ENCODE measurements around the gene UNKL.
A peak's percentile ranks its signal among the peaks of the same experiment; 100 is the strongest.

Gene UNKL

GRCh38 chr16:1367486-1368174 is 46.9 kb downstream of the UNKL start:
- no peaks in the 10 kb centered on the region for H3K27me3 Mint-ChIP-seq
- H3K9me3 Mint-ChIP-seq (ENCODE audit: low read depth): no peaks in the 10 kb centered on the region
- no peaks in the 10 kb centered on the region for H3K36me3 Mint-ChIP-seq
- no peak overlapping the region for H3K4me3 Mint-ChIP-seq
- H3K4me1 Mint-ChIP-seq (ENCODE audit: low read depth): peaks cover 2% of the 10 kb centered on the region
- no peak overlapping the region for H3K27ac Mint-ChIP-seq

GRCh38 chr16:1366712-1367299 is 47.7 kb downstream of the UNKL start:
- H3K27ac Mint-ChIP-seq: no peak overlapping the region
- H3K27me3 Mint-ChIP-seq: no peaks in the 10 kb centered on the region
- H3K36me3 Mint-ChIP-seq: no peaks in the 10 kb centered on the region
- H3K4me1 Mint-ChIP-seq (ENCODE audit: low read depth): peaks cover 2% of the 10 kb centered on the region
- no peak overlapping the region for H3K4me3 Mint-ChIP-seq
- H3K9me3 Mint-ChIP-seq (ENCODE audit: low read depth): no peaks in the 10 kb centered on the region

GRCh38 chr16:1366060-1366711 is 48.3 kb downstream of the UNKL start:
- Mint-ChIP-seq H3K9me3 (ENCODE audit: low read depth) (no peaks in the 10 kb centered on the region), H3K27ac (no peak overlapping the region), H3K4me1 (ENCODE audit: low read depth) (peaks cover 2% of the 10 kb centered on the region), H3K36me3 (no peaks in the 10 kb centered on the region), H3K4me3 (no peak overlapping the region), H3K27me3 (no peaks in the 10 kb centered on the region)

DNA sequence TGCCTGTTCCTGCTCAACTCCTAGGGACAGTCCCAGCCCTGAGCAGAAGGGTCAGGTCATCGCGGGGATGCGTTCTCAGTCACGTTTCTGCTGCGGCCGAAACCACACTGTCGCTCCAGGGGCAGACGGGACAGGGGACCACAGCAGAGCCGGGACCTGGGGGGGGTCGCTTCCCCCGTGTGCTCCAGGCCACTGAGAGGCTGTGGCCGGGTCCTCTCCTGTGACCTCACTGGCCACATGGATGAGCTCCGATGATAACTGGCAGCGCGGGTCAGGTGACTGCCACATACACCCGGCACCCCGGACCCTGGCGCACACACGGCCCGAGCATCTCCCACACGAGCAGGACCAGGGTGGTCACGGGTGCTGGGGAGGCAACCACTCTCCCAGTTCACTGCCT is 50.0 kb downstream of the UNKL start:
- no peak overlapping the region for H3K4me3 Mint-ChIP-seq
- no peaks in the 10 kb centered on the region for H3K9me3 Mint-ChIP-seq (ENCODE audit: low read depth)
- H3K27me3 Mint-ChIP-seq: no peaks in the 10 kb centered on the region
- H3K4me1 Mint-ChIP-seq (ENCODE audit: low read depth): peaks cover 2% of the 10 kb centered on the region
- H3K27ac Mint-ChIP-seq: no peak overlapping the region
- no peaks in the 10 kb centered on the region for H3K36me3 Mint-ChIP-seq

DNA sequence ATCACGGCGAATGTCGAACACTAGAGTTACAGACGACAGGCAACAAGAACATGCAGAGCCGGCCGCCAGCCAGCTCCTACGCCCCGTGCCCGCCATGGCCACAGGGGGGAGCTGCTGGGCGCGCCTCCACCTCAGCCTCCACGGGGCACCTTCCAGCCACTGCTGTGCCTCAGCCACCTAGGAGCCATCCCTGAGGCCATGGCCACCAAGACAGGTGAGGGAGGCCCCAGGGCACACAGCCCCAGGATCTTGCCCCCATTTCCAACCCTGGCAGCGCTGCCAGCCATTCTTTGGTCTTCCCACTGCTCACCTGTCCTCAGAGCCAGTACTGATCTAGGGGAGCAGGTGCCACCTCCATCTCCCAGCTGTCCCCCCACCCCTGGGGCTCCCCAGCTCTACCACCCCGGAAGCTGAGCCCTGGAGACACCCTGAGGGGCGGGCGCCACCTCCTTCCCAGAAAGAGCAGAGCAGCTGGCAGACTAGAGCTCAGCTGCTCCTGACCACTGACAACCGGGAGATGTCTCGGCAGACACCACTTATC is 50.9 kb downstream of the UNKL start:
- peaks cover 2% of the 10 kb centered on the region for H3K4me1 Mint-ChIP-seq (ENCODE audit: low read depth)
- H3K27ac Mint-ChIP-seq: peak overlapping the region; percentile 16
- no peaks in the 10 kb centered on the region for H3K36me3 Mint-ChIP-seq
- H3K27me3 Mint-ChIP-seq: no peaks in the 10 kb centered on the region
- no peak overlapping the region for H3K4me3 Mint-ChIP-seq
- no peaks in the 10 kb centered on the region for H3K9me3 Mint-ChIP-seq (ENCODE audit: low read depth)

- Mint-ChIP-seq H3K27ac (no peak overlapping the region), H3K9me3 (ENCODE audit: low read depth) (no peaks in the 10 kb centered on the region), H3K27me3 (no peaks in the 10 kb centered on the region), H3K36me3 (no peaks in the 10 kb centered on the region), H3K4me3 (no peak overlapping the region), H3K4me1 (ENCODE audit: low read depth) (peaks cover 2% of the 10 kb centered on the region)
Observed at GRCh38 chr16:1362807-1363206, 51.7 kb downstream of the UNKL start.

GRCh38 chr16:1361685-1362360 is 52.7 kb downstream of the UNKL start:
- Mint-ChIP-seq H3K27ac (no peak overlapping the region), H3K36me3 (no peaks in the 10 kb centered on the region), H3K4me1 (ENCODE audit: low read depth) (peaks cover 2% of the 10 kb centered on the region), H3K27me3 (no peaks in the 10 kb centered on the region), H3K4me3 (no peak overlapping the region), H3K9me3 (ENCODE audit: low read depth) (no peaks in the 10 kb centered on the region)

DNA sequence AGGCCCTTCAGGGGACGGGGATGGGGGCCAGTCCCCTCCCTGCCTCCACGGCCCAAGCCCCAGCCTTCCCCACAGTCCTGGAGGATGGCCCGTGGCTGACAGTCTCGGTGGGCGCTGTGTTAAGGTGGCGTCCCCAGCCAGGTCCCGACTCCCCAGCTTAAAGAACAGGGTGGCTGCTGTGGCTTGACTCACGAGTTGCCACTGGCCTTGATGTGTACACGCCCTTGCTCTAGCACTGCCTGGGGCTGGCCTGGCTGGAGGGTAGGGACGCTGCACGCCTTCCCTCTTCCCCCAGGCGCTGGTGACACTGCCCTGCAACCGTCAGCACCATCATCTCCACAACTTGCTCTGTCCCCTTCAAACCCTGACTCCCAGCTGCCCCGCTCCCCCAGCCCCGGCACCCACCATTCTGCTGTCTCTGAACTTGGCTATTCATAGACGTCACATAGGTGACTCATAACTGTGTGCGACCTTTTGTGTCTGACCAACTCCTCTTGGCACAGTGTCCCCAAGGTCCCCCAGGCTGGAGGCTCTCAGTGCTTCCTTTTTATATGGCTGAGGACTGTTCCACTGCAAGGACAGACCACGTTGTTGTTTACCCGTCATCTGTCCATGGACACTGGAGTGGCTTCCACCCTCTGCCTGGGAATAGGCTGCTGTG is 56.5 kb downstream of the UNKL start:
- Mint-ChIP-seq H3K27ac (peak overlapping the region; percentile 70), H3K9me3 (ENCODE audit: low read depth) (no peaks in the 10 kb centered on the region), H3K36me3 (no peaks in the 10 kb centered on the region), H3K4me1 (ENCODE audit: low read depth) (peaks cover 16% of the 10 kb centered on the region), H3K4me3 (no peak overlapping the region), H3K27me3 (no peaks in the 10 kb centered on the region)

DNA sequence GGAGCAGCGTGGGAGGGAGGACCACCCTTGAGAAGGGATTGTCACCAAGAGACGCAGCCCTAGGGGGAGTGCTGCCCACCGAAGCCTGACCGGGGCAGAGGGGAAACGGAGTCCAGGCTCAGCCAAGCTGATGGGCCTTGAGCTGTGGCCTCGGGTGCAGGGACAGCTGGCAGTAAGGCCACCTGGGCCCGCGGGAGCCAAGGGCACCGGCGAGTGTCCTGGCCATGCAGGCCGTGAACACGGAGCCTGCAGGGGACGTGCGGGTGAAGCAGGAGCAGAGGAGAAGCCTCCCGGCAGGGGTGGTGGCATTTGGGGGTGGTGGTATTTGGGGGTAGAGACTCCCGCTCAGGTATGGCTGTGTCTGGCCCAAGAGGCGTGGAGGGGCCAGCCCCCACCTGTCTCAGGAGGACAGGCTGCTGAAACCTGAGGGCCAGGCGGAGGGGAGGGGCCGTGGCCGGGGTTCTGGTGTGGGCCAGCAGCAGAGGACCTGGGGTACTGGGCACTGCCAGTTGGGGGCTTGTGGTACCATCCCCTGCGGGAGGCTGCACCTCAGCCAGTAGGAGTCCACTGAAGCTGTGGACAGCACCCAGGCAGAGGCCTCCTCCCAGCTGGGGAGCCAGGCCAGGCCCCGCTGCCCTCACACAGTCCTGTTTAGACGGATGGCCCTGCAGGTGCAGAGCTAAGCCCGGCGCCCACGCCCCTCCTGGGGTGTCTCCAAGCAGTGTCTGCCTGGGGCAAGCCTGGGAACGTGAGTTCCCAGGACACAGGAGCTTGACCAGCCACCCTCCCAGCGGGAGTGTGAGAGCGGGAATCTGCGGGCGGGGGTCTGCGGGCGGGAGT is 58.2 kb downstream of the UNKL start:
- no peaks in the 10 kb centered on the region for H3K36me3 Mint-ChIP-seq
- peak overlapping the region; percentile 34 for H3K27ac Mint-ChIP-seq
- no peaks in the 10 kb centered on the region for H3K9me3 Mint-ChIP-seq (ENCODE audit: low read depth)
- peaks cover 23% of the 10 kb centered on the region for H3K4me1 Mint-ChIP-seq (ENCODE audit: low read depth)
- no peak overlapping the region for H3K4me3 Mint-ChIP-seq
- H3K27me3 Mint-ChIP-seq: no peaks in the 10 kb centered on the region

DNA sequence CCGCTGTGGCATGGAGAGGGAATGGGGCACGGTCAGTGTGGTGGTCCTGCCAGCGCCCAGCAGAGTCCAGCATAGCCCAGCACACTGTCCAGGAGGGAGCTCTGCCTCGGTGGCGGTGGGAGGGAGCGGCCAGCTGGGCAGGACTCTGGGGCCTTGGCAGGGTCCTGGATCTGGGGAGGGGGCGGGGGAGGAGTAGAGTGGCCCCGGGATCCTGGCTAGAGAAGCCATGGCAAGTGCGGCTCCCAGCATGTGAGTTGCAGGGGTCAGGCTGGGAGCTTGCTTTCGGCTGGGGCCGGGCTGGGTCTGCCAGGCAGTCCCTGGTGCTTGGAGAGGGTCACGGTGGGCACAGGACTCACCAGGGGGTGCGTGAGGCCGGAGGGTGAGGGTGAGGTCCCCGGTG is 58.9 kb downstream of the UNKL start:
- no peaks in the 10 kb centered on the region for H3K9me3 Mint-ChIP-seq (ENCODE audit: low read depth)
- peaks cover 23% of the 10 kb centered on the region for H3K4me1 Mint-ChIP-seq (ENCODE audit: low read depth)
- no peaks in the 10 kb centered on the region for H3K27me3 Mint-ChIP-seq
- H3K27ac Mint-ChIP-seq: no peak overlapping the region
- no peaks in the 10 kb centered on the region for H3K36me3 Mint-ChIP-seq
- no peak overlapping the region for H3K4me3 Mint-ChIP-seq

DNA sequence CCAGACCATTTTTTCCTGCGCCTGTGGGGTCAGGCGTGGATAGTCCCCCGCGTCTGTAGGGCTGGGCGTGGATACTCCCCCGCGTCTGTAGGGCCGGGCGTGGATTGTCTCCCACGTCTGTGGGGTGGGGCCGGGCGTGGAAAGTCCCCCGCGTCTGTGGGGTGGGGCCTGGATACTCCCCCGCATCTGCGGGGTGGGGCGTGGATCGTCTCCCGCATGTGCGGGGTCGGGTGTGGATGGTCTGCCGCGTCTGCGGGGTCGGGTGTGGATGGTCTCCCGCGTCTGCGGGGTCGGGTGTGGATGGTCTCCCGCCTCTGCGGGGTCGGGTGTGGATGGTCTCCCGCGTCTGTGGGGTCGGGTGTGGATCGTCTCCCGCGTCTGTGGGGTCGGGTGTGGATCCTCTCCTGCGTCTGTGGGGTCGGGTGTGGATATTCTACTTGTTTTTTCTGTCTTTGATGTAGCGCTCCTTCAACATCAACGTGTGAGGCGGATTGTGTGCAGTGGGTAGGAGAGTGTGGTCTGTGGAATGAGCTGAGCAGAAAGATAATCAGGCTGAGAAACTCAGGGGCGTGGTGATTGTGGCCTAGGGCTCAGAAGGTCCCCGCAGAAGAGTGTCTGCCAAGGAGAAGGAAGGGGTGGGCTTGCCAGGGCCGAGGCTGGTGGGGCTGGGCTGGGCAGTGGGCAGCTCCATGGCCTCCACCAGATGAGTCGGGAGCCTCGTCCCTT is 59.5 kb downstream of the UNKL start:
- peak overlapping the region; percentile 3 for H3K4me3 Mint-ChIP-seq
- no peaks in the 10 kb centered on the region for H3K27me3 Mint-ChIP-seq
- no peaks in the 10 kb centered on the region for H3K36me3 Mint-ChIP-seq
- peaks cover 28% of the 10 kb centered on the region for H3K4me1 Mint-ChIP-seq (ENCODE audit: low read depth)
- no peak overlapping the region for H3K27ac Mint-ChIP-seq
- no peaks in the 10 kb centered on the region for H3K9me3 Mint-ChIP-seq (ENCODE audit: low read depth)

DNA sequence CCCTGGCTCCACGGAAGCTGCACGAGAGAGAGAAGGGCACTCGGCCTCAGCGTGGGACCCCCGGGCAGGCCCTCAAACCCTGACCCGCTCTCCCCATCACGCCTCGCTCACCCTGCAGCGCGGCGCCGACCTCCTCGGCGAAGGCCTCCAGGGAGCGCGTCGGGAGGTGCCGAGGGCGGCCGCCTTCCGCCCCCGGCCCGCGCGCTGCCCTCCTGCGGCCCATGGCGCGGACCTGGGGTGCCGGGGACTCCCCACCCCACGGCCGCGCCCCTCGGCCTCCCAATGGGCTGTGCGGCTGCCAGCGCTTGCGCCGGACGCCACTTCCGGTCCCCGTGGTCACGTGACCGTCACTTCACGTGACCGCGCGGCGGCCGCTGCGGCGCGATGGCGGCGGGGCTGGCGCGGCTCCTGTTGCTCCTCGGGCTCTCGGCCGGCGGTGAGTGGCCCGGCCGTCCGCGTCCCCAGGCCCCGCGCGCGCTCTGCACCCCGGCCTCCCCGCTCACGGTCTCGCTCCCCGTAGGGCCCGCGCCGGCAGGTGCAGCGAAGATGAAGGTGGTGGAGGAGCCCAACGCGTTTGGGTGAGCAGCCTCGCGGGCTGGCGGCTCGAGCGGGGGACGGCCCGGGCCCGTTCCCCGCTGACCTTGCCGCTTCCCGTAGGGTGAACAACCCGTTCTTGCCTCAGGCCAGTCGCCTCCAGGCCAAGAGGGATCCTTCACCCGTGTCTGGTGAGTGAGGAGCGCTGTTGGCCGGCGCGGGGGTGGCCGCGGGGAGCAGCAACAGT is 62.7 kb downstream of the UNKL start, which contains the start of the genes GNPTG and TSR3:
GNPTG (plus strand) TSS at position 350 of the 781 bp plus-strand sequence; CDS start at position 385, 35 bp downstream.
TSR3 (minus strand) TSS at position 297 of the 781 bp plus-strand sequence; CDS start at position 223, 74 bp downstream.
- H3K4me1 Mint-ChIP-seq (ENCODE audit: low read depth): peaks cover 28% of the 10 kb centered on the region
- peak within 1 kb of the TSS; percentile 93 for H3K4me3 Mint-ChIP-seq
- no peaks in the 10 kb centered on the region for H3K9me3 Mint-ChIP-seq (ENCODE audit: low read depth)
- no peaks in the 10 kb centered on the region for H3K36me3 Mint-ChIP-seq
- H3K27me3 Mint-ChIP-seq: no peaks in the 10 kb centered on the region
- peak within 1 kb of the TSS; percentile 86 for H3K27ac Mint-ChIP-seq

DNA sequence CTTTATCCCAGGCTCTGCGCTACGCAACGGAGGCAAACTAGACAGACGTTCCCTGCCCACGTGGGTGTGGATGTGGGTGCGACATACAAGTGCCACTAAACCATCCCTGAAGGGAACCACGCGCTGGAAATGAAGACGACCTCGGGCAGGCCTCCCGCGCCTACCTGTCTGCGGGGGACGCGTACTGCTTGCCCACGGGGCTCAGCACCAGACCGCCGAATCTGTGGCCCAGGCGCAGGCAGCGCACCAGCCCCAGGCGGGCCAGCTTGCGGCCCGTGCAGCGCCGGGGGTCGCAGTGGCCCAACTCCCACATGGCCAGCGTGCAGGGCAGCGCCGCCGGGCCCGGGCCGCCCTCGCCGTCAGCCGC is 63.3 kb downstream of the UNKL start:
- Mint-ChIP-seq H3K4me1 (ENCODE audit: low read depth) (peaks cover 28% of the 10 kb centered on the region), H3K27ac (peak overlapping the region; percentile 41), H3K4me3 (peak overlapping the region; percentile 88), H3K36me3 (no peaks in the 10 kb centered on the region), H3K27me3 (no peaks in the 10 kb centered on the region), H3K9me3 (ENCODE audit: low read depth) (no peaks in the 10 kb centered on the region)

Data from activated naive CD8-positive, alpha-beta T cell (primary cell).